GM12878 (cell line): ENCODE results near the gene TAF6. TPM values are rescaled to one million over a fixed set of nuclear protein-coding genes. Genes with fewer than 3 reads are reported as not detected.

Experiments
- ATF7 ChIP-seq: fragments of 450-650 bp; IDR thresholded peaks from 2 replicates; pipeline ENCODE4 v1.6.1; 2016; ENCODE audit warnings: low read depth, mild to moderate bottlenecking
- ESRRA ChIP-seq: IDR thresholded peaks from 2 replicates; pipeline ENCODE4 v1.6.1; 2012; ENCODE audit warnings: mild to moderate bottlenecking, low read length, improper control_type of control experiment
- MTA3 ChIP-seq: IDR thresholded peaks from 2 replicates; pipeline ENCODE4 v1.6.1; 2012; ENCODE audit warnings: low read length, inconsistent platforms, borderline replicate concordance
- MYC ChIP-seq: IDR thresholded peaks from 2 replicates; pipeline ENCODE4 v1.6.1; 2011; ENCODE audit warnings: mild to moderate bottlenecking, low read length, moderate library complexity, inconsistent platforms; ENCODE audit not compliant: insufficient read depth, insufficient replicate concordance, insufficient read length, severe bottlenecking
- RAD21 ChIP-seq: IDR thresholded peaks from 2 replicates; pipeline ENCODE4 v1.6.1; 2011; ENCODE audit warnings: mild to moderate bottlenecking, low read depth, low read length, moderate library complexity; ENCODE audit not compliant: insufficient read depth
- SMAD5 ChIP-seq: IDR thresholded peaks from 2 replicates; pipeline ENCODE4 v1.6.1; 2016; ENCODE audit warnings: antibody characterized with exemption, low read depth
- SPI1 ChIP-seq: IDR thresholded peaks from 2 replicates; pipeline ENCODE4 v1.6.1; 2011; ENCODE audit warnings: low read depth, mild to moderate bottlenecking, low read length, moderate library complexity, borderline replicate concordance; ENCODE audit not compliant: insufficient read depth
- SREBF1 ChIP-seq: IDR thresholded peaks from 2 replicates; pipeline ENCODE4 v1.6.1; 2012; ENCODE audit warnings: mild to moderate bottlenecking, low read length
- ZZZ3 ChIP-seq: IDR thresholded peaks from 2 replicates; pipeline ENCODE4 v1.6.1; 2011; ENCODE audit warnings: low read depth; ENCODE audit not compliant: control insufficient read depth, insufficient read length
- polyA plus RNA-seq, 11 experiments: library from polyadenylated mRNA; depleted of rRNA in 4 of 11; unstranded in 6 of 11; stranded (reverse) in 5 of 11; fragments of >200 nt; fragmentation: Nextera tagmentation in 4 of 11; fragmentation: Illumina TruSeq in 1 of 11; extraction: Ambion mirVana in 4 of 11; extraction: Trizol in 1 of 11; gene quantifications; 1 replicate in 1 of 11; 2 replicates in 10 of 11; pipeline versions ENCODE4 v1.2.1 to v1.2.3, GENCODE V29; 2011 to 2016; ENCODE audit warnings: inconsistent platforms in 2 of 11, missing spikeins in 2 of 11, low read depth in 1 of 11
- total RNA-seq, 4 experiments: library from RNA; depleted of rRNA in 3 of 4; stranded (reverse); fragments of >200 nt in 3 of 4; fragmentation: Illumina TruSeq in 1 of 4; extraction: Trizol in 1 of 4; gene quantifications; 2 replicates each; pipeline versions ENCODE4 v1.2.1 to v1.2.3, GENCODE V29; 2013 to 2021
- TF ChIP-seq, protein P1 (sequence below): IDR thresholded peaks from 2 replicates; pipeline ENCODE4 v1.6.1; 2012; ENCODE audit warnings: low read depth, low read length, improper control_type of control experiment
- TF ChIP-seq, protein P2 (sequence below): IDR thresholded peaks from 2 replicates; pipeline ENCODE4 v1.6.1; 2012; ENCODE audit warnings: mild to moderate bottlenecking, low read depth, low read length
- TF ChIP-seq, protein P3 (sequence below): fragments of 450-650 bp; formaldehyde crosslinking; IDR thresholded peaks from 2 replicates; pipeline ENCODE4 v1.5.0; 2022; ENCODE audit warnings: mild to moderate bottlenecking, missing genetic modification characterization
- TF ChIP-seq, protein P4 (sequence below), 3 experiments: IDR thresholded peaks in 2 of 3; conservative IDR thresholded peaks in 1 of 3; 2 replicates each; pipeline ENCODE4 v1.5.1; 2011; ENCODE audit warnings: low read depth in 3 of 3, low read length in 3 of 3, mild to moderate bottlenecking in 3 of 3, control low read depth in 2 of 3, moderate library complexity in 2 of 3, inconsistent platforms in 1 of 3, mixed read lengths in 1 of 3; ENCODE audit not compliant: control insufficient read depth in 2 of 3, insufficient read depth in 1 of 3; ENCODE audit errors: extremely low read depth in 1 of 3

The TAF6 gene
- total and polyA plus RNA-seq, 10 of the 15 experiments (the other 5 are each of a cell fraction or from before 2014, with no cell fraction given) = 0.27 to 42.6 (median 17.0) TPM

DNA sequence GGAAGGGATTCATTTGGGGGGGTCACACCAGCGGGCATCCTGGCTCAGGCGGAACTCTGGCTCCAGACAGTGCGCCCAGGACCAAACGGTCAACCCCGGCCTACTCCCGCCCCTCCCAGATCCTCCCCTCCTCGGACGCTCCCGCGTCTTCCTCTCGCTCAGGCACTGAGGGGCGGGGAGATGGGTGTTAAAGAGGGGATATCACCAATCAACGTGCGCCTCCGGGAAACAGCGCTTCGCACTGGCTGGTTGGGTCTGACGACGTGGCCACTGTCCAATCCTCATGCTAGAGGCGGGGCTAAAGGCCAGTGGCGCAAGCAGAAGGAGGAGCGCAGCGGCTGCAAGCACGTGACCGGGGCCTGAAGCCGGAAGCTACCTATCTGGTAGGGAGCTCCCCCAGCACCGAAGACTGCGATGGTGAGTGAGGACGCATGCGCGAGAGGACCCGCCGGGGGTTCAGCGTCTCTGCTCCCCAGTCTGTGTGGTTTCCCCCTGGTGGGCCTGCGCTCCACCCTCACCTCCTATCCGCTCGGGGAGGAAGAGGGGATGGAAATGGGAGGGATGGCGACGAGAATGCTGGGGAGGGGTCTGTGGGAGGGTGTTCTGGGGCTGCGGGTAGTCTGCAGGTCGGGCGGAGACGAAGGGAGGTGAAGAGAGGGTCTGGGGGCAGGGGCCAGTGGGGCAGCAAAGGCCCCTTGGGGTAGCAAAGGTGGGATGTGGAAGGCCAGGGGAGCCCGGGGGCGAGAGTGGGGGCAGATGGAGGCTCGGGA, 29.6 kb upstream of the TAF6 start, which contains the start of gene LAMTOR4 (continued):
- TF ChIP-seq, protein P1, sequence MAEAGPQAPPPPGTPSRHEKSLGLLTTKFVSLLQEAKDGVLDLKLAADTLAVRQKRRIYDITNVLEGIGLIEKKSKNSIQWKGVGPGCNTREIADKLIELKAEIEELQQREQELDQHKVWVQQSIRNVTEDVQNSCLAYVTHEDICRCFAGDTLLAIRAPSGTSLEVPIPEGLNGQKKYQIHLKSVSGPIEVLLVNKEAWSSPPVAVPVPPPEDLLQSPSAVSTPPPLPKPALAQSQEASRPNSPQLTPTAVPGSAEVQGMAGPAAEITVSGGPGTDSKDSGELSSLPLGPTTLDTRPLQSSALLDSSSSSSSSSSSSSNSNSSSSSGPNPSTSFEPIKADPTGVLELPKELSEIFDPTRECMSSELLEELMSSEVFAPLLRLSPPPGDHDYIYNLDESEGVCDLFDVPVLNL = 0 out of 2 replicates have a peak, but pooled peaks have one; percentile 12
- TF ChIP-seq, protein P2, sequence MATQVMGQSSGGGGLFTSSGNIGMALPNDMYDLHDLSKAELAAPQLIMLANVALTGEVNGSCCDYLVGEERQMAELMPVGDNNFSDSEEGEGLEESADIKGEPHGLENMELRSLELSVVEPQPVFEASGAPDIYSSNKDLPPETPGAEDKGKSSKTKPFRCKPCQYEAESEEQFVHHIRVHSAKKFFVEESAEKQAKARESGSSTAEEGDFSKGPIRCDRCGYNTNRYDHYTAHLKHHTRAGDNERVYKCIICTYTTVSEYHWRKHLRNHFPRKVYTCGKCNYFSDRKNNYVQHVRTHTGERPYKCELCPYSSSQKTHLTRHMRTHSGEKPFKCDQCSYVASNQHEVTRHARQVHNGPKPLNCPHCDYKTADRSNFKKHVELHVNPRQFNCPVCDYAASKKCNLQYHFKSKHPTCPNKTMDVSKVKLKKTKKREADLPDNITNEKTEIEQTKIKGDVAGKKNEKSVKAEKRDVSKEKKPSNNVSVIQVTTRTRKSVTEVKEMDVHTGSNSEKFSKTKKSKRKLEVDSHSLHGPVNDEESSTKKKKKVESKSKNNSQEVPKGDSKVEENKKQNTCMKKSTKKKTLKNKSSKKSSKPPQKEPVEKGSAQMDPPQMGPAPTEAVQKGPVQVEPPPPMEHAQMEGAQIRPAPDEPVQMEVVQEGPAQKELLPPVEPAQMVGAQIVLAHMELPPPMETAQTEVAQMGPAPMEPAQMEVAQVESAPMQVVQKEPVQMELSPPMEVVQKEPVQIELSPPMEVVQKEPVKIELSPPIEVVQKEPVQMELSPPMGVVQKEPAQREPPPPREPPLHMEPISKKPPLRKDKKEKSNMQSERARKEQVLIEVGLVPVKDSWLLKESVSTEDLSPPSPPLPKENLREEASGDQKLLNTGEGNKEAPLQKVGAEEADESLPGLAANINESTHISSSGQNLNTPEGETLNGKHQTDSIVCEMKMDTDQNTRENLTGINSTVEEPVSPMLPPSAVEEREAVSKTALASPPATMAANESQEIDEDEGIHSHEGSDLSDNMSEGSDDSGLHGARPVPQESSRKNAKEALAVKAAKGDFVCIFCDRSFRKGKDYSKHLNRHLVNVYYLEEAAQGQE = 0 out of 2 replicates have a peak, but pooled peaks have one; percentile 37
- TF ChIP-seq ZZZ3 (no peak), MYC (no peak), RAD21 (no peak), SPI1 (peak; percentile 27; the same call in 1 of the 2 replicates), ATF7 (no peak), SREBF1 (no peak), SMAD5 (peak; percentile 49; the same call in 1 of the 2 replicates), ESRRA (no peak), MTA3 (no peak)
- TF ChIP-seq, protein P3, sequence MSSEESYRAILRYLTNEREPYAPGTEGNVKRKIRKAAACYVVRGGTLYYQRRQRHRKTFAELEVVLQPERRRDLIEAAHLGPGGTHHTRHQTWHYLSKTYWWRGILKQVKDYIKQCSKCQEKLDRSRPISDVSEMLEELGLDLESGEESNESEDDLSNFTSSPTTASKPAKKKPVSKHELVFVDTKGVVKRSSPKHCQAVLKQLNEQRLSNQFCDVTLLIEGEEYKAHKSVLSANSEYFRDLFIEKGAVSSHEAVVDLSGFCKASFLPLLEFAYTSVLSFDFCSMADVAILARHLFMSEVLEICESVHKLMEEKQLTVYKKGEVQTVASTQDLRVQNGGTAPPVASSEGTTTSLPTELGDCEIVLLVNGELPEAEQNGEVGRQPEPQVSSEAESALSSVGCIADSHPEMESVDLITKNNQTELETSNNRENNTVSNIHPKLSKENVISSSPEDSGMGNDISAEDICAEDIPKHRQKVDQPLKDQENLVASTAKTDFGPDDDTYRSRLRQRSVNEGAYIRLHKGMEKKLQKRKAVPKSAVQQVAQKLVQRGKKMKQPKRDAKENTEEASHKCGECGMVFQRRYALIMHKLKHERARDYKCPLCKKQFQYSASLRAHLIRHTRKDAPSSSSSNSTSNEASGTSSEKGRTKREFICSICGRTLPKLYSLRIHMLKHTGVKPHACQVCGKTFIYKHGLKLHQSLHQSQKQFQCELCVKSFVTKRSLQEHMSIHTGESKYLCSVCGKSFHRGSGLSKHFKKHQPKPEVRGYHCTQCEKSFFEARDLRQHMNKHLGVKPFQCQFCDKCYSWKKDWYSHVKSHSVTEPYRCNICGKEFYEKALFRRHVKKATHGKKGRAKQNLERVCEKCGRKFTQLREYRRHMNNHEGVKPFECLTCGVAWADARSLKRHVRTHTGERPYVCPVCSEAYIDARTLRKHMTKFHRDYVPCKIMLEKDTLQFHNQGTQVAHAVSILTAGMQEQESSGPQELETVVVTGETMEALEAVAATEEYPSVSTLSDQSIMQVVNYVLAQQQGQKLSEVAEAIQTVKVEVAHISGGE (CRISPR knock-in tag) = no peak
- TF ChIP-seq, protein P4, sequence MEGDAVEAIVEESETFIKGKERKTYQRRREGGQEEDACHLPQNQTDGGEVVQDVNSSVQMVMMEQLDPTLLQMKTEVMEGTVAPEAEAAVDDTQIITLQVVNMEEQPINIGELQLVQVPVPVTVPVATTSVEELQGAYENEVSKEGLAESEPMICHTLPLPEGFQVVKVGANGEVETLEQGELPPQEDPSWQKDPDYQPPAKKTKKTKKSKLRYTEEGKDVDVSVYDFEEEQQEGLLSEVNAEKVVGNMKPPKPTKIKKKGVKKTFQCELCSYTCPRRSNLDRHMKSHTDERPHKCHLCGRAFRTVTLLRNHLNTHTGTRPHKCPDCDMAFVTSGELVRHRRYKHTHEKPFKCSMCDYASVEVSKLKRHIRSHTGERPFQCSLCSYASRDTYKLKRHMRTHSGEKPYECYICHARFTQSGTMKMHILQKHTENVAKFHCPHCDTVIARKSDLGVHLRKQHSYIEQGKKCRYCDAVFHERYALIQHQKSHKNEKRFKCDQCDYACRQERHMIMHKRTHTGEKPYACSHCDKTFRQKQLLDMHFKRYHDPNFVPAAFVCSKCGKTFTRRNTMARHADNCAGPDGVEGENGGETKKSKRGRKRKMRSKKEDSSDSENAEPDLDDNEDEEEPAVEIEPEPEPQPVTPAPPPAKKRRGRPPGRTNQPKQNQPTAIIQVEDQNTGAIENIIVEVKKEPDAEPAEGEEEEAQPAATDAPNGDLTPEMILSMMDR (IDR thresholded peaks at IDR 0.05 in 2 of 3, conservative IDR thresholded peaks at IDR 0.05 in 1 of 3; ENCODE audit: control insufficient read depth in 2 of 3, extremely low read depth in 1 of 3, insufficient read depth in 1 of 3, low read depth in 3 of 3, low read length in 3 of 3) = 0 out of 6 replicates have a peak, but pooled peaks of 1 of the 3 experiments have one; percentile 13
